Fibroblast of mammary gland (primary cell): ENCODE results near the gene ITPKC.

Experiments
- DNase-seq: peaks from one replicate; pipeline ENCODE4 v3.0.0-alpha.2; 2010; ENCODE audit warnings: low read depth
- H3K4me3 ChIP-seq: 2 replicates; pipeline ENCODE4 v1.5.1; 2011; ENCODE audit warnings: low read depth, mild to moderate bottlenecking, low read length, moderate library complexity; ENCODE audit not compliant: control insufficient read depth
- TF ChIP-seq, protein P1 (sequence below): conservative IDR thresholded peaks from 2 replicates; pipeline ENCODE4 v1.5.1; 2011; ENCODE audit warnings: low read depth, low read length, inconsistent platforms; ENCODE audit not compliant: control insufficient read depth, insufficient read depth

ITPKC gene

DNA sequence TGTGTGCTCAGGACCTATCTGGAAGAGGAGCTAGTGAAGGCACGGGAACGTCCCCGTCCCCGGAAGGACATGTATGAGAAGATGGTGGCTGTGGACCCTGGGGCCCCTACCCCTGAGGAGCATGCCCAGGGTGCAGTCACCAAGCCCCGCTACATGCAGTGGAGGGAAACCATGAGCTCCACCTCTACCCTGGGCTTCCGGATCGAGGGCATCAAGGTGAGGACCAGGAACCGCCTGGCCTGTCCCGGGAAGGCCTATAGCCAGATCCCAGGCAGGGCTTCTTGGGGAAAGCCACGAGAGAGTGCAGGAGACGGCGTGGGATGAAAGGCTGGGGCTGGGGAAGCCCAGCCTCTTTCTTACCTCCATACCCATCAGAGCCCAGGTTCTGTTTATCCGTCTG lies 16.2 kb downstream of the ITPKC start:
- DNase-seq = no peak

GRCh38 chr19:40735013-40735771 lies 18.3 kb downstream of the ITPKC start:
- TF ChIP-seq, protein P1, sequence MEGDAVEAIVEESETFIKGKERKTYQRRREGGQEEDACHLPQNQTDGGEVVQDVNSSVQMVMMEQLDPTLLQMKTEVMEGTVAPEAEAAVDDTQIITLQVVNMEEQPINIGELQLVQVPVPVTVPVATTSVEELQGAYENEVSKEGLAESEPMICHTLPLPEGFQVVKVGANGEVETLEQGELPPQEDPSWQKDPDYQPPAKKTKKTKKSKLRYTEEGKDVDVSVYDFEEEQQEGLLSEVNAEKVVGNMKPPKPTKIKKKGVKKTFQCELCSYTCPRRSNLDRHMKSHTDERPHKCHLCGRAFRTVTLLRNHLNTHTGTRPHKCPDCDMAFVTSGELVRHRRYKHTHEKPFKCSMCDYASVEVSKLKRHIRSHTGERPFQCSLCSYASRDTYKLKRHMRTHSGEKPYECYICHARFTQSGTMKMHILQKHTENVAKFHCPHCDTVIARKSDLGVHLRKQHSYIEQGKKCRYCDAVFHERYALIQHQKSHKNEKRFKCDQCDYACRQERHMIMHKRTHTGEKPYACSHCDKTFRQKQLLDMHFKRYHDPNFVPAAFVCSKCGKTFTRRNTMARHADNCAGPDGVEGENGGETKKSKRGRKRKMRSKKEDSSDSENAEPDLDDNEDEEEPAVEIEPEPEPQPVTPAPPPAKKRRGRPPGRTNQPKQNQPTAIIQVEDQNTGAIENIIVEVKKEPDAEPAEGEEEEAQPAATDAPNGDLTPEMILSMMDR = no peak
- no peak overlapping the region for H3K4me3 ChIP-seq
- no peak for DNase-seq

More for the DNA sequence above, 16.2 kb downstream of the ITPKC start:
- H3K4me3 ChIP-seq = no peak overlapping the region
- TF ChIP-seq, protein P1 = no peak

DNA sequence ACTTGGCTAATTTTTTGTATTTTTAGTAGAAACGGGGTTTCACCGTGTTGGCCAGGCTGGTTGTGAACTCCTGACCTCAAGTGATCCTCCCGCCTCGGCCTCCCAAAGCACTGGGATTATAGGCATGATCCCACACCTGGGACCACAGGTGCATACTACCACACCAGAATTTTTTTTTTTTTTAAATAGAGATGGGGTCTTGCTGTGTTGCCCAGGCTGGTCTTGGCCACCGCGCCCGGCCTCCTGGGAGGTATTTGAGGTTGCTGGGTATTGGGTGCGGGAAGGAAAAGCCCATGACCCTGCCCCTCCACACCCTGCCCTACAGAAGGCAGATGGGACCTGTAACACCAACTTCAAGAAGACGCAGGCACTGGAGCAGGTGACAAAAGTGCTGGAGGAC lies 19.7 kb downstream of the ITPKC start:
- no peak for DNase-seq
- no peak overlapping the region for H3K4me3 ChIP-seq
- TF ChIP-seq, protein P1 = no peak

DNA sequence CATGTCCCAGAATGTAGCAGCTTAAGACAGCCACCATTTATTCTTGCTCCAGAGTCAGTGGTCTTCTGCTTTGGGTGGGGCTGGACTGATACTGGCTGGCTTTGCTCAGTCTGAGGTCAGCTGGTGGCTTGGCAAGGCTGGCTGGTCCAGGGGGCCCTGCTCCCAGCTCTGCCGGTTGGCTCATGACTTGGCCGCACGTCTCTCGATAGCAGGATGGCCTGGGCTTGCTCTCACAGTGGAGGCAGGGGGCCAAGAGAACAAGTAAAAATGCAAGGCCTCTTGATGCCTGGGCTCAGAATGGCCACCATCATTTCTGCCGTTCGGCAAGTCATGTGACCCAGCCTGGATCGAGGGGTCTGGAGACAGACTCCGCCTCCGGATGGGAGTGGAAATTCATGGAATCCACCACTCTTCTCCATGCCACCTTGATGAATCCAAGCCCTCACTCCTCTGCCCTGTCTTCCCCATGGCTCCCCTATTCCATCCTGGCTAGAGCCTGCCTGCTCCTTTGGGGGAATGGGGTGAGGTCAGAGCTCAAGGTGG lies 20.3 kb downstream of the ITPKC start:
- TF ChIP-seq, protein P1 = no peak
- H3K4me3 ChIP-seq = no peak overlapping the region
- DNase-seq = no peak

GRCh38 chr19:40739030-40739839 lies 22.3 kb downstream of the ITPKC start:
- no peak for DNase-seq
- TF ChIP-seq, protein P1 = no peak
- H3K4me3 ChIP-seq = no peak overlapping the region

GRCh38 chr19:40739871-40740703 lies 23.2 kb downstream of the ITPKC start:
- H3K4me3 ChIP-seq = no peak overlapping the region
- TF ChIP-seq, protein P1 = no peak
- DNase-seq = peak; percentile 19
